A549 (cell line): Measurements from ENCODE around the gene PPP4R3B. TPM values are rescaled to one million over a fixed set of nuclear protein-coding genes. Genes with fewer than 3 reads are reported as not detected.
"Not testable (repeated sequence)": the region's sequence is repeated elsewhere in the genome, so short reads cannot be mapped to it uniquely, and the experiment has no call there.

ENCODE experiments used
- ATAC-seq, 2 experiments: fragments of 200-7000 bp in 1 of 2; fragments of >200 bp in 1 of 2; cut with Nextera tagmentation in 1 of 2; cut with Tn5 transposase in 1 of 2; 3 replicates each; pipeline versions ENCODE4 v1.8.0 to v1.9.1; 2018 to 2020; ENCODE audit warnings: mild to moderate bottlenecking in 1 of 2, moderate library complexity in 1 of 2
- CTCF ChIA-PET: fragments of 300-600 bp; sonication (Branson Sonifier 250); formaldehyde crosslinking; extraction: SDS; loops from one replicate; lab custom pipeline; 2021; ENCODE audit warnings: antibody characterized with exemption, inconsistent platforms; lab: Yijun Ruan, JAX
- POLR2A ChIA-PET: fragments of 350-600 bp; formaldehyde crosslinking; extraction: SDS; loops from one replicate; lab custom pipeline; 2021; ENCODE audit warnings: antibody characterized with exemption, inconsistent platforms; lab: Yijun Ruan, JAX
- DNase-seq, 2 experiments: peaks; one replicate each; pipeline versions ENCODE4 v3.0.0 to v3.0.0-alpha.2; 2011 to 2016; ENCODE audit warnings: low read depth in 1 of 2, low spot score in 1 of 2
- FAIRE-seq: peaks from 2 replicates; lab custom pipeline; 2011; peaks lifted over from hg19 to GRCh38; lab: Jason Lieb, UNC
- H3K27ac ChIP-seq, 2 experiments: fragments of >200 bp; sonication (Bioruptor Twin); formaldehyde crosslinking; 3 replicates each; pipeline ENCODE4 v1.5.1; 2016 to 2017
- H3K4me1 ChIP-seq: fragments of >200 bp; sonication (Bioruptor Twin); formaldehyde crosslinking; 3 replicates; pipeline ENCODE4 v1.6.1; 2016
- H3K4me2 ChIP-seq: fragments of >200 bp; sonication (Bioruptor Twin); formaldehyde crosslinking; 3 replicates; pipeline ENCODE4 v1.6.1; 2016
- H3K4me3 ChIP-seq: fragments of >200 bp; sonication (Bioruptor Twin); formaldehyde crosslinking; 3 replicates; pipeline ENCODE4 v1.5.1; 2016
- H3K9me3 ChIP-seq: fragments of >200 bp; sonication (Bioruptor Twin); formaldehyde crosslinking; 3 replicates; pipeline ENCODE4 v1.6.1; 2016
- BHLHE40 ChIP-seq: IDR thresholded peaks from 2 replicates; pipeline ENCODE4 v1.6.1; 2012; ENCODE audit warnings: low read depth, low read length, inconsistent platforms
- CEBPB ChIP-seq, 2 experiments: fragments of >200 bp in 1 of 2; sonication (Bioruptor Twin) in 1 of 2; formaldehyde crosslinking in 1 of 2; IDR thresholded peaks; 2 replicates each; pipeline ENCODE4 v1.6.1; 2012 to 2016
- CHD2 ChIP-seq: fragments of 150-350 bp; IDR thresholded peaks from 2 replicates; pipeline ENCODE4 v1.6.1; 2014; ENCODE audit warnings: low read length; ENCODE audit not compliant: partially characterized antibody
- EHF ChIP-seq: fragments of 250-450 bp; sonication (Bioruptor Pico); IDR thresholded peaks from 2 replicates; pipeline ENCODE4 v1.5.0; 2020; ENCODE audit warnings: mild to moderate bottlenecking
- EHMT2 ChIP-seq: fragments of 200-600 bp; sonication (generic); IDR thresholded peaks from 2 replicates; pipeline ENCODE4 v1.6.1; 2016; ENCODE audit warnings: antibody characterized with exemption, low read depth, mild to moderate bottlenecking, moderate library complexity
- HDAC2 ChIP-seq: fragments of 200-600 bp; sonication (generic); IDR thresholded peaks from 2 replicates; pipeline ENCODE4 v1.6.1; 2016
- HOXB13 ChIP-seq: fragments of 250-450 bp; sonication (Bioruptor Pico); IDR thresholded peaks from 2 replicates; pipeline ENCODE4 v1.5.0; 2020; ENCODE audit warnings: low read depth, mild to moderate bottlenecking, moderate library complexity
- HOXB5 ChIP-seq: fragments of 250-450 bp; sonication (Bioruptor Pico); IDR thresholded peaks from 2 replicates; pipeline ENCODE4 v1.5.0; 2020; ENCODE audit warnings: mild to moderate bottlenecking, moderate library complexity
- JUN ChIP-seq, 2 experiments: fragments of >200 bp; sonication (Bioruptor Twin); formaldehyde crosslinking; IDR thresholded peaks; 2 replicates in 1 of 2; 3 replicates in 1 of 2; pipeline ENCODE4 v1.6.1; 2016 to 2017
- NFE2L2 ChIP-seq: fragments of 150-350 bp; conservative IDR thresholded peaks from 2 replicates; pipeline ENCODE4 v1.6.1; 2014; ENCODE audit warnings: low read length
- NR3C1 ChIP-seq: fragments of >200 bp; sonication (Bioruptor Twin); formaldehyde crosslinking; IDR thresholded peaks from 3 replicates; pipeline ENCODE4 v1.6.1; 2017
- PHF8 ChIP-seq: fragments of 200-600 bp; sonication (generic); IDR thresholded peaks from 2 replicates; pipeline ENCODE4 v1.6.1; 2016; ENCODE audit warnings: low read depth, mild to moderate bottlenecking, antibody characterized with exemption, moderate library complexity, borderline replicate concordance
- RAD21 ChIP-seq, 2 experiments: fragments of >200 bp in 1 of 2; sonication (Bioruptor Twin) in 1 of 2; formaldehyde crosslinking in 1 of 2; IDR thresholded peaks in 1 of 2; conservative IDR thresholded peaks in 1 of 2; 2 replicates in 1 of 2; 3 replicates in 1 of 2; pipeline ENCODE4 v1.6.1; 2012 to 2018; ENCODE audit warnings: inconsistent platforms in 1 of 2
- REST ChIP-seq: fragments of 200-600 bp; sonication (generic); IDR thresholded peaks from 2 replicates; pipeline ENCODE4 v1.6.1; 2016; ENCODE audit warnings: antibody characterized with exemption, mild to moderate bottlenecking, moderate library complexity
- SMC3 ChIP-seq: fragments of >200 bp; sonication (Bioruptor Twin); formaldehyde crosslinking; IDR thresholded peaks from 3 replicates; pipeline ENCODE4 v1.6.1; 2018; ENCODE audit warnings: inconsistent platforms
- ZNF302 ChIP-seq: fragments of 250-450 bp; sonication (Bioruptor Pico); IDR thresholded peaks from 2 replicates; pipeline ENCODE4 v1.9.0; 2021; ENCODE audit warnings: inconsistent platforms, mild to moderate bottlenecking, moderate library complexity
- ZSCAN20 ChIP-seq: fragments of 250-450 bp; sonication (Bioruptor Pico); IDR thresholded peaks from 2 replicates; pipeline ENCODE4 v1.8.0; 2022; ENCODE audit warnings: mild to moderate bottlenecking, moderate library complexity
- WGBS: methylation state at CpG from one replicate; pipeline ENCODE4 v1.1.6; 2017; ENCODE audit errors: missing lambda C conversion rate; 5-methylcytosine and 5-hydroxymethylcytosine counted together
- polyA plus RNA-seq, 4 experiments: library from polyadenylated mRNA; depleted of rRNA in 3 of 4; stranded (reverse); fragments of >200 nt; fragmentation: RNase III in 1 of 4; extraction: RNeasy Plus Mini Kit Qiagen cat#74134 plus additional on column Dnase treatment in 1 of 4; gene quantifications; 2 replicates in 3 of 4; 3 replicates in 1 of 4; pipeline ENCODE4 v1.2.3, GENCODE V29; 2011 to 2017

PPP4R3B gene
- polyA plus RNA-seq, 2 of the 4 experiments (the other 2 are of a cell fraction), result 34.6 to 70.9 TPM

GRCh38 chr2:55547679-55548078 lies 69.7 kb downstream of the PPP4R3B start:
- CTCF ChIA-PET, result interaction anchor here (1.9 kb wide), 1 partner anchor 9 kb away, joined by 6 read pairs; no protein-coding TSS in a partner anchor
- DNase-seq, POLR2A ChIA-PET, H3K9me3 ChIP-seq, H3K4me1 ChIP-seq, H3K4me2 ChIP-seq, FAIRE-seq, ATAC-seq, H3K4me3 ChIP-seq, H3K27ac ChIP-seq: not testable (repeated sequence)
- TF ChIP-seq CEBPB (IDR thresholded peaks at IDR 0.05), result 0 out of 4 replicates have a peak, but pooled peaks of 1 of the 2 experiments have one; percentile 12
- 92% methylated on average over 8 of the region's 8 CpGs for WGBS

GRCh38 chr2:55547001-55547400 lies 70.4 kb downstream of the PPP4R3B start:
- CTCF ChIA-PET, result interaction anchor here (0.9 to 1.9 kb wide), 2 partner anchors 10 to 12 kb away, joined by 3 to 6 read pairs; no protein-coding TSS in a partner anchor
- H3K9me3 ChIP-seq, result no peaks in the 10 kb centered on the region
- 87% methylated on average over 1 of the region's 1 CpG for WGBS
- H3K4me3 ChIP-seq, result no peak overlapping the region
- H3K4me1 ChIP-seq, result peaks cover 9% of the 10 kb centered on the region; the same call in 2 of the 3 replicates
- H3K4me2 ChIP-seq, result no peak overlapping the region
- POLR2A ChIA-PET, result no interaction called here
- no peak for FAIRE-seq
- no peak overlapping the region for H3K27ac ChIP-seq
- no peak for ATAC-seq
- TF ChIP-seq NFE2L2, result no peak
- TF ChIP-seq, all 56 proteins: peak for 0
- DNase-seq, result no peak

- Histone ChIP-seq H3K27ac (no peak overlapping the region), H3K4me2 (no peak overlapping the region), H3K4me1 (no peaks in the 10 kb centered on the region), H3K4me3 (no peak overlapping the region), H3K9me3 (no peaks in the 10 kb centered on the region)
- CTCF ChIA-PET, result no interaction called here
- no peak for DNase-seq
- WGBS, result 93% methylated on average over 6 of the region's 6 CpGs
- POLR2A ChIA-PET, result interaction anchor here (0.6 kb wide), 1 partner anchor 175 kb away, joined by 4 read pairs; no protein-coding TSS in a partner anchor
- no peak for ATAC-seq
- no peak for TF ChIP-seq HOXB5 (CRISPR knock-in tag)
- TF ChIP-seq HOXB13, result no peak
- no peak for TF ChIP-seq HDAC2
- TF ChIP-seq RAD21 (conservative IDR thresholded peaks at IDR 0.05 in 1 of 2, IDR thresholded peaks at IDR 0.05 in 1 of 2), result no peak
- no peak for TF ChIP-seq BHLHE40
- TF ChIP-seq NFE2L2, result no peak
- TF ChIP-seq SMC3, result no peak
- TF ChIP-seq CHD2, result no peak
- TF ChIP-seq REST, result no peak
- no peak for TF ChIP-seq EHMT2
- no peak for TF ChIP-seq JUN (IDR thresholded peaks at IDR 0.05)
- TF ChIP-seq NR3C1, result no peak
- no peak for TF ChIP-seq ZNF302
- no peak for TF ChIP-seq EHF
- no peak for TF ChIP-seq PHF8
- no peak for TF ChIP-seq ZSCAN20
- no peak for FAIRE-seq
Observed at GRCh38 chr2:55530539-55531081, 86.8 kb downstream of the PPP4R3B start.
